Neural progenitor cell (in vitro differentiated cells): ENCODE measurements around the gene PSMC3.

Experiments
- CTCF ChIP-seq: fragments of 200-600 bp; sonication (generic); IDR thresholded peaks from 2 replicates; pipeline ENCODE4 v1.5.1; 2017; ENCODE audit warnings: antibody characterized with exemption, mild to moderate bottlenecking
- EZH2phosphoT487 ChIP-seq: fragments of 200-600 bp; sonication (generic); IDR thresholded peaks from 2 replicates; pipeline ENCODE4 v1.6.1; 2017; ENCODE audit warnings: antibody characterized with exemption

- TF ChIP-seq CTCF = no peak
- TF ChIP-seq EZH2phosphoT487 = no peak
Measured at GRCh38 chr11:47413908-47414684, 12.1 kb downstream of the PSMC3 start.
